GM12878 (cell line): ENCODE data around the gene VSTM5. TPM values are rescaled to one million over a fixed set of nuclear protein-coding genes. Genes with fewer than 3 reads are reported as not detected.

ENCODE experiments used
- ATAC-seq: fragments of 200-7000 bp; cut with Tn5 transposase; 3 replicates; pipeline ENCODE4 v1.9.1; 2020; ENCODE audit warnings: mild to moderate bottlenecking, moderate library complexity
- BruUV-seq: library from RNA; stranded (reverse); fragments of 400-500 nt; replicated peaks from 2 replicates; lab custom pipeline; 2021; lab: Mats Ljungman, UMichigan
- CTCF ChIA-PET: fragments of 300-600 bp; sonication (Branson Sonifier 250); formaldehyde crosslinking; extraction: SDS; loops from one replicate; lab custom pipeline; 2021; ENCODE audit warnings: inconsistent platforms; lab: Yijun Ruan, JAX
- POLR2A ChIA-PET: fragments of 350-600 bp; formaldehyde crosslinking; extraction: SDS; loops from one replicate; lab custom pipeline; 2021; ENCODE audit warnings: inconsistent platforms; lab: Charles Lee
- RAD21 ChIA-PET: fragments of 300-600 bp; sonication (Branson Sonifier 250); formaldehyde crosslinking; loops from one replicate; lab custom pipeline; 2023; ENCODE audit warnings: antibody characterized with exemption; ENCODE audit not compliant: unreplicated experiment; lab: Charles Lee
- SMC1A ChIA-PET: fragments of 300-600 bp; sonication (Branson Sonifier 250); formaldehyde crosslinking; loops from one replicate; lab custom pipeline; 2023; ENCODE audit not compliant: unreplicated experiment, uncharacterized antibody; lab: Charles Lee
- DNase-seq: peaks from one replicate; pipeline ENCODE4 v3.0.0-alpha.2; 2011; ENCODE audit warnings: low read depth, low spot score
- FAIRE-seq: peaks from 3 replicates; lab custom pipeline; 2011; peaks lifted over from hg19 to GRCh38; lab: Jason Lieb, UNC
- H2AFZ ChIP-seq: 2 replicates; pipeline ENCODE4 v1.6.0; 2011; ENCODE audit warnings: low read depth, low read length, control low read depth; ENCODE audit not compliant: control insufficient read depth
- H3K27ac ChIP-seq: 2 replicates; pipeline ENCODE4 v1.5.1; 2011; ENCODE audit warnings: control low read depth; ENCODE audit not compliant: control insufficient read depth, insufficient read depth
- H3K27me3 ChIP-seq, 2 experiments: replicated peaks in 1 of 2; 2 replicates each; pipeline versions ENCODE4 v1.6.0 to v1.6.1; 2011; ENCODE audit warnings: low read length in 1 of 2; ENCODE audit not compliant: control insufficient read depth in 2 of 2, insufficient read depth in 2 of 2
- H3K36me3 ChIP-seq, 2 experiments: 2 replicates each; pipeline ENCODE4 v1.5.1; 2011; ENCODE audit warnings: low read length in 1 of 2; ENCODE audit not compliant: control insufficient read depth in 2 of 2, insufficient read depth in 2 of 2
- H3K4me1 ChIP-seq: 2 replicates; pipeline ENCODE4 v1.6.1; 2011; ENCODE audit warnings: mild to moderate bottlenecking, low read length, moderate library complexity, mixed read lengths; ENCODE audit not compliant: control insufficient read depth, insufficient read depth
- H3K4me2 ChIP-seq: 2 replicates; pipeline ENCODE4 v1.6.0; 2011; ENCODE audit warnings: control low read depth; ENCODE audit not compliant: control insufficient read depth, insufficient read depth
- H3K4me3 ChIP-seq: fragments of 200-600 bp; sonication (generic); 2 replicates; pipeline ENCODE4 v1.5.1; 2016
- H3K79me2 ChIP-seq: 2 replicates; pipeline ENCODE4 v1.6.0; 2011; ENCODE audit warnings: low read length; ENCODE audit not compliant: control insufficient read depth, insufficient read depth
- H3K9ac ChIP-seq: 2 replicates; pipeline ENCODE4 v1.8.0; 2011; ENCODE audit warnings: low read length, control low read depth, mixed read lengths; ENCODE audit not compliant: control insufficient read depth, insufficient read depth
- H3K9me3 ChIP-seq: replicated peaks from 3 replicates; pipeline ENCODE4 v1.5.1; 2011; ENCODE audit warnings: mild to moderate bottlenecking, low read length; ENCODE audit not compliant: control insufficient read depth, insufficient read depth
- H4K20me1 ChIP-seq: 2 replicates; pipeline ENCODE4 v1.6.0; 2011; ENCODE audit not compliant: control insufficient read depth, insufficient read depth
- E2F8 ChIP-seq: fragments of 450-650 bp; IDR thresholded peaks from 2 replicates; pipeline ENCODE4 v1.6.1; 2018; ENCODE audit warnings: mild to moderate bottlenecking, low read depth, moderate library complexity; ENCODE audit not compliant: partially characterized antibody
- EGR1 ChIP-seq, 2 experiments: IDR thresholded peaks; 1 replicate in 1 of 2; 2 replicates in 1 of 2; pipeline ENCODE4 v1.6.1; 2011 to 2012; ENCODE audit warnings: low read depth in 2 of 2, low read length in 2 of 2, borderline replicate concordance in 1 of 2, mild to moderate bottlenecking in 1 of 2, moderate library complexity in 1 of 2
- GABPA ChIP-seq: IDR thresholded peaks from 2 replicates; pipeline ENCODE4 v1.6.1; 2014; ENCODE audit warnings: antibody characterized with exemption, low read depth, mild to moderate bottlenecking, inconsistent platforms
- HDAC2 ChIP-seq: fragments of 200-600 bp; sonication (generic); IDR thresholded peaks from 2 replicates; pipeline ENCODE4 v1.6.1; 2017
- PML ChIP-seq: IDR thresholded peaks from 2 replicates; pipeline ENCODE4 v1.6.1; 2012; ENCODE audit warnings: low read length, inconsistent platforms
- POU2F2 ChIP-seq: IDR thresholded peaks from 3 replicates; pipeline ENCODE4 v1.6.1; 2011; ENCODE audit warnings: low read depth, mild to moderate bottlenecking, low read length, borderline replicate concordance
- SUPT20H ChIP-seq: IDR thresholded peaks from 2 replicates; pipeline ENCODE4 v1.6.1; 2011; ENCODE audit warnings: low read depth, mild to moderate bottlenecking, low read length, moderate library complexity, borderline replicate concordance; ENCODE audit not compliant: control insufficient read depth
- WRNIP1 ChIP-seq: IDR thresholded peaks from 2 replicates; pipeline ENCODE4 v1.6.1; 2011; ENCODE audit warnings: low read depth, low read length, improper control_type of control experiment, borderline replicate concordance
- ZBTB40 ChIP-seq: fragments of 450-650 bp; IDR thresholded peaks from 2 replicates; pipeline ENCODE4 v1.6.1; 2016; ENCODE audit warnings: mild to moderate bottlenecking, moderate library complexity, borderline replicate concordance
- WGBS: methylation state at CpG from one replicate; pipeline ENCODE4 v1.1.6; 2016; ENCODE audit warnings: low lambda C conversion rate; ENCODE audit not compliant: insufficient replicate concordance, insufficient coverage; ENCODE audit errors: missing lambda C conversion rate; 5-methylcytosine and 5-hydroxymethylcytosine counted together
- in situ Hi-C: fragments of 300-500 bp; cut with MboI; formaldehyde crosslinking; loops from 9 replicates; pipeline ENCODE4 v1.14.3; 2018; ENCODE audit warnings: mixed read lengths
- intact Hi-C: fragments of 100-400 bp; cut with micrococcal nuclease; formaldehyde crosslinking; loops from one replicate; pipeline ENCODE4 v1.14.2; 2022; ENCODE audit not compliant: unreplicated experiment
- polyA plus RNA-seq, 11 experiments: library from polyadenylated mRNA; depleted of rRNA in 4 of 11; unstranded in 6 of 11; stranded (reverse) in 5 of 11; fragments of >200 nt; fragmentation: Nextera tagmentation in 4 of 11; fragmentation: Illumina TruSeq in 1 of 11; extraction: Ambion mirVana in 4 of 11; extraction: Trizol in 1 of 11; gene quantifications; 1 replicate in 1 of 11; 2 replicates in 10 of 11; pipeline versions ENCODE4 v1.2.1 to v1.2.3, GENCODE V29; 2011 to 2016; ENCODE audit warnings: inconsistent platforms in 2 of 11, missing spikeins in 2 of 11, low read depth in 1 of 11
- total RNA-seq, 4 experiments: library from RNA; depleted of rRNA in 3 of 4; stranded (reverse); fragments of >200 nt in 3 of 4; fragmentation: Illumina TruSeq in 1 of 4; extraction: Trizol in 1 of 4; gene quantifications; 2 replicates each; pipeline versions ENCODE4 v1.2.1 to v1.2.3, GENCODE V29; 2013 to 2021

VSTM5 gene
- total and polyA plus RNA-seq, 10 of the 15 experiments (the other 5 are each of a cell fraction or from before 2014, with no cell fraction given): not detected

DNA sequence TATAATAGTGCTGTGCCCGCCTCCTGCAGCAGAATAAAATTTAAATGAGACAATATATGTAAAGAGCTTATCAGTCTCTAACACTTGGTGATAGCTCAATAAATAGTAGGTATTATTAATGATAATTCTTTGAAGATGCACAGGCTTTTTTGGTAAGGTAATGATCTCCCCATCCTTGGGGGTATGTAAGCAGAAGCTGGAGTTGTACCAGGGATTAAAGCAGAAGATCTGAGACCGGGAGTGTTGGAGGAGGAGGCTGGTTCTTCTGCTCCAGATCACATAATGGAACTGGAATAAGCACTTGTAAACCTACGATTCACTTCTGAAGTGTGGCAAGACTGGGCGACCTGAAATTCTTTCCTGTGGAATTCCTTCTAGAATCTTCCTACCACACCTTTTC, 8.4 kb downstream of the VSTM5 start:
- no peak for TF ChIP-seq POU2F2
- no peak for TF ChIP-seq PML
- no peak for TF ChIP-seq EGR1 (IDR thresholded peaks at IDR 0.05; ENCODE audit: borderline replicate concordance in 1 of 2, low read depth in 2 of 2, low read length in 2 of 2)

GRCh38 chr11:93841446-93841845, 9.0 kb downstream of the VSTM5 start:
- H3K79me2 ChIP-seq: no peaks in the 10 kb centered on the region
- H3K27ac ChIP-seq: no peak overlapping the region
- ATAC-seq: no peak
- FAIRE-seq: no peak
- 14% methylated on average over 2 of the region's 2 CpGs for WGBS
- no peaks in the 10 kb centered on the region for H3K4me1 ChIP-seq
- ChIA-PET RAD21 (no interaction called here), CTCF (no interaction called here), SMC1A (no interaction called here), POLR2A (no interaction called here)
- intact Hi-C loops: no loop called here
- no peak overlapping the region for H3K9ac ChIP-seq
- H3K27me3 ChIP-seq: no peaks in the 10 kb centered on the region; a peak in 1 of 4 replicates
- DNase-seq: no peak
- in situ Hi-C loops: no loop called here
- no peaks in the 10 kb centered on the region for H3K9me3 ChIP-seq
- no TSS peak for BruUV-seq
- no peak overlapping the region for H2AFZ ChIP-seq
- no peaks in the 10 kb centered on the region for H3K36me3 ChIP-seq
- no peak overlapping the region for H3K4me2 ChIP-seq
- no peak overlapping the region for H3K4me3 ChIP-seq
- H4K20me1 ChIP-seq: no peaks in the 10 kb centered on the region
- TF ChIP-seq SUPT20H: no peak
- TF ChIP-seq E2F8: no peak
- no peak for TF ChIP-seq WRNIP1
- no peak for TF ChIP-seq GABPA
- TF ChIP-seq HDAC2: no peak
- TF ChIP-seq ZBTB40: no peak

More for the DNA sequence above, 8.4 kb downstream of the VSTM5 start:
- H3K27me3 ChIP-seq: no peaks in the 10 kb centered on the region; a peak in 1 of 4 replicates
- H3K4me3 ChIP-seq: no peak overlapping the region
- H3K4me1 ChIP-seq: no peaks in the 10 kb centered on the region
- intact Hi-C loops (no loop called here), in situ Hi-C loops (no loop called here)
- H3K9me3 ChIP-seq: no peaks in the 10 kb centered on the region
- ChIA-PET RAD21 (no interaction called here), POLR2A (no interaction called here), SMC1A (no interaction called here), CTCF (no interaction called here)
- no peak overlapping the region for H3K27ac ChIP-seq
- FAIRE-seq: no peak
- ATAC-seq: no peak
- H3K9ac ChIP-seq: no peak overlapping the region
- no peaks in the 10 kb centered on the region for H3K36me3 ChIP-seq
- H4K20me1 ChIP-seq: no peaks in the 10 kb centered on the region
- WGBS: 15% methylated on average over 4 of the region's 4 CpGs
- H2AFZ ChIP-seq: no peak overlapping the region
- H3K4me2 ChIP-seq: no peak overlapping the region
- no peak for DNase-seq
- no peaks in the 10 kb centered on the region for H3K79me2 ChIP-seq
- BruUV-seq: no TSS peak
